Kidney (tissue), 14 donors: Measurements from ENCODE around the gene PEAK1. TPM values are rescaled to one million over a fixed set of nuclear protein-coding genes. Genes with fewer than 3 reads are reported as not detected.
"Not testable (repeated sequence)": the region's sequence is repeated elsewhere in the genome, so short reads cannot be mapped to it uniquely, and the experiment has no call there.

Experiments
- DNase-seq, 5 donors: peaks; one replicate each; pipeline ENCODE4 v3.0.0-alpha.2; 2013 to 2020
- FAIRE-seq: peaks from 2 replicates; lab custom pipeline; 2012; peaks lifted over from hg19 to GRCh38; lab: Jason Lieb, UNC
- H3K27ac ChIP-seq, 2 donors: one replicate each; pipeline ENCODE4 v1.7.0; 2013; ENCODE audit warnings: low read depth in 2 of 2, low read length in 2 of 2, inconsistent platforms in 1 of 2
- H3K27me3 ChIP-seq: one replicate; pipeline ENCODE4 v1.7.1; 2013; ENCODE audit warnings: low read length, inconsistent platforms; ENCODE audit not compliant: control insufficient read depth, insufficient read depth
- H3K36me3 ChIP-seq, 3 donors: one replicate each; pipeline versions ENCODE4 v1.7.0 to v1.7.1; 2013; ENCODE audit warnings: low read length in 3 of 3, control low read depth in 1 of 3, inconsistent platforms in 1 of 3; ENCODE audit not compliant: insufficient read depth in 3 of 3, control insufficient read depth in 2 of 3
- H3K4me1 ChIP-seq, 3 donors: one replicate each; pipeline versions ENCODE4 v1.7.0 to v1.7.1; 2013; ENCODE audit warnings: low read length in 3 of 3, inconsistent platforms in 1 of 3, low read depth in 1 of 3; ENCODE audit not compliant: control insufficient read depth in 2 of 3, insufficient read depth in 2 of 3
- H3K4me3 ChIP-seq, 3 donors: one replicate each; pipeline versions ENCODE4 v1.7.0 to v1.8.1; 2013; ENCODE audit warnings: low read length in 3 of 3, control low read depth in 1 of 3, inconsistent platforms in 1 of 3
- H3K9ac ChIP-seq, 3 donors: one replicate each; pipeline versions ENCODE4 v1.7.0 to v1.7.1; 2013; ENCODE audit warnings: low read length in 3 of 3, control low read depth in 1 of 3, inconsistent platforms in 1 of 3
- H3K9me3 ChIP-seq, 3 donors: one replicate each; pipeline versions ENCODE4 v1.7.0 to v1.7.1; 2013; ENCODE audit warnings: low read length in 3 of 3, control low read depth in 1 of 3, inconsistent platforms in 1 of 3; ENCODE audit not compliant: control insufficient read depth in 2 of 3, insufficient read depth in 1 of 3
- CTCF ChIP-seq: IDR thresholded peaks from 3 replicates; pipeline ENCODE4 v1.5.1; 2012; ENCODE audit warnings: mild to moderate bottlenecking, moderate library complexity, borderline replicate concordance; ENCODE audit not compliant: insufficient read depth; ENCODE audit errors: extremely low read depth
- intact Hi-C: fragments of 100-400 bp; cut with DNase I; formaldehyde crosslinking; loops from one replicate; pipeline ENCODE4 v1.11.1; 2022
- polyA plus RNA-seq: library from polyadenylated mRNA; stranded (reverse); fragments of 350-450 nt; fragmentation: Illumina TruSeq; extraction: RNeasy Lipid Tissue Mini Kit (QIAGEN cat#74804); gene quantifications from one replicate; pipeline ENCODE4 v1.2.3, GENCODE V29; 2014; ENCODE audit warnings: low read depth, low replicate concordance; ENCODE audit not compliant: insufficient read depth
- total RNA-seq: library from RNA; stranded (reverse); fragmentation: NEBNext Ultra II Directional; extraction: Animal tissue kit (Norgen Biotek cat#: 25700); gene quantifications from one replicate; pipeline ENCODE4 v1.2.1, GENCODE V29; 2021
- donor health status: control.
- donor health status: control.
- donor health status: control.
- donor health status: control.
- donor health status: control.
- donor health status: DM: yes; HTN: yes; CAD: no.
- donor health status: Normal renal cell carcinoma (clear cell type).

The PEAK1 gene
- total and polyA plus RNA-seq, 2 donors from 2014 or later = 2.9 to 50.3 TPM

- H3K4me3 ChIP-seq = no peak overlapping the region
- no peaks in the 10 kb centered on the region for H3K9me3 ChIP-seq
- no peak overlapping the region for H3K9ac ChIP-seq
- no peak for FAIRE-seq
- no peaks in the 10 kb centered on the region for H3K4me1 ChIP-seq
- no peak for TF ChIP-seq CTCF
- intact Hi-C loops = no loop called here
- no peak overlapping the region for H3K27ac ChIP-seq
- no peak for DNase-seq
- no peaks in the 10 kb centered on the region for H3K27me3 ChIP-seq
- H3K36me3 ChIP-seq = no peaks in the 10 kb centered on the region
These were observed 6.8 kb downstream of the PEAK1 start for GRCh38 chr15:77412972-77413698.

- Histone ChIP-seq H3K4me3 (no peak overlapping the region), H3K9ac (no peak overlapping the region), H3K9me3 (no peaks in the 10 kb centered on the region), H3K27ac (no peak overlapping the region), H3K36me3 (no peaks in the 10 kb centered on the region), H3K27me3 (no peaks in the 10 kb centered on the region), H3K4me1 (no peaks in the 10 kb centered on the region)
- FAIRE-seq (no peak), DNase-seq (no peak)
- TF ChIP-seq CTCF = no peak
- intact Hi-C loops = no loop called here
These were observed 8.3 kb downstream of the PEAK1 start for GRCh38 chr15:77411619-77411976.

DNA sequence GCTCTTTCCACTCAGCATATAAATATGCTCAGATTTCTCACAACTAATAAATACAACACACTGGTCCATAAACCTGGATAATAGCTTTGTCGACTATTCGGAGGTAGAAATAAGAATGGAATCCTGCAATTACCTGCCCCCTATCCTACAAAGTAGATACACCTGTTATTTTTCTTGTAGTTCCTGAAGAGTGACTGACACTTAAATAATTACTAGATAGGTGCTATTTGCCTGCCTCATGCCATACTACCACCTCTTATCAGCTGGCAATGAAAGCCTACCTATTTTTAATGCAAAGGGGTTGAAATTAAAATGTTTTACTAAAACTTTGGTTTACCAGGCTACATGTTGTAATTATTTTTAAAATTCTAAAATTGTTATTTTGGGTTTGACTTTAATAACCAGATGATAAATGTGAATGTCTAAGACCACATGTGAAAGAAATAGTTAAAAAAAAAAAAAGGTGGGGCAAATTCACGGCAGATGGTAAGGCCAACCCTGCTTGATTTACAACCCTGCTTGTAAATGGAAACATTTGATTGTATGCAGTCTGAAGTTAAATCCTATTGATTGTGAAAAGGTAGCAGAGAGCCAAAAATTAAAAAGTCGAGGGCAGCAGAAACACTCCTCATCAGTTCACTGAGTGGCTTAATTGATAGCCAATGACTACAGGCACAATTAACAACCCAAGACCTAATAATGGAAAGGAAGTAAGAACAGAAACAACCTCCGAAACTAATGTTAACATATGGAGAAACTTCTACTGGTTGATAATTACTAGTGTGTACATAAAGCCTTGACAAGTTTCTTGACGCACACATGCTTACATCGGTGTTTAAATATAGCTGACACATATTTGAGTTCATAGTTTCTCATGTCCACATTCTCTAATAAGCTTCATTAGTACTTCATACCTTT is 8.9 kb downstream of the PEAK1 start:
- Histone ChIP-seq H3K27me3 (no peaks in the 10 kb centered on the region), H3K4me1 (no peaks in the 10 kb centered on the region), H3K27ac (no peak overlapping the region), H3K9ac (no peak overlapping the region), H3K4me3 (no peak overlapping the region), H3K36me3 (no peaks in the 10 kb centered on the region), H3K9me3 (no peaks in the 10 kb centered on the region)
- intact Hi-C loops = no loop called here
- DNase-seq (no peak), FAIRE-seq (no peak)
- TF ChIP-seq CTCF = no peak

DNA sequence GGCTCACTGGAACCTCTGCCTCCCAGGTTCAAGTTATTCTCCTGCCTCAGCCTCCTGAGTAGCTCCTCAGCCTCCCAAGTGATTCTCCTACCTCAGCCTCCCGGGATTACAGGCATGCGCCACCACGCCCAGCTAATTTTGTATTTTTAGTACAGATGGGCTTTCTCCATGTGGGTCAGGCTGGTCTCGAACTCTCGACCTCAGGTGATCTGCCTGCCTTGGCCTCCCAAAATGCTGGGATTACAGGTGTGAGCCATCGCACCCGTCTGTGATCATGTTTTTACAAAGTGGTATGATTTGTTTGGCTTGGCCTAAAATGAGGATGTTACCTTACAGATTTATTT is 9.8 kb downstream of the PEAK1 start:
- H3K4me3 ChIP-seq, H3K4me1 ChIP-seq, H3K27ac ChIP-seq, DNase-seq, H3K27me3 ChIP-seq, intact Hi-C loops, FAIRE-seq, H3K36me3 ChIP-seq, H3K9ac ChIP-seq, H3K9me3 ChIP-seq: not testable (repeated sequence)
